ENCODE data around the gene CACNB3.

CACNB3 gene

GRCh38 chr12:48817873-48818830, at the start of gene CACNB3:
Gene CACNB3 (plus strand): TSS chr12:48818496. CDS start chr12:48818930, 434 bp downstream.
- DNase-seq, result peak; percentile 83

DNA sequence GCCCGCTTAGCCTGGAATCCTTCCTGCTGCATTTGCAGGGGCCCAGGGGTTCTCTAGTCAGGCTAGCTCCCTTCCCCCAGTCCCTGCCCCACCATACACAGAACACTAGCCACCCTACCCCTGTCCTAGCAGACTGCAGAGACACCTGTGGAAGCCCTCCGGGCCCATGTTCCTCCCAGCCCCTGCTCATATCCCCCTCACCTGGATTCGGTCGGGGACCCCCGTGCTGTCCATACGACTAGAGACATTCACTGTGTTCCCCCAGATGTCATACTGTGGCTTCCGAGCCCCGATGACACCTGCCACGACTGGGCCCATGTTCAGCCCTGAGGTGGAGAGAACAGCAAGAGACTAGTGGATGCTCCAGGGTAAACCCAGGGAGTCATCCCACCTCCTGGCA, 49.6 kb upstream of the CACNB3 start:
- no peak for DNase-seq

- DNase-seq, result no peak
Observed at GRCh38 chr12:48770756-48771155, 47.5 kb upstream of the CACNB3 start.

- DNase-seq, result no peak
Observed at GRCh38 chr12:48771588-48772112, 46.6 kb upstream of the CACNB3 start.

- no peak for DNase-seq
Observed at GRCh38 chr12:48773686-48774085, 44.6 kb upstream of the CACNB3 start.

GRCh38 chr12:48774516-48774915, 43.8 kb upstream of the CACNB3 start:
- no peak for DNase-seq

GRCh38 chr12:48775299-48775698, 43.0 kb upstream of the CACNB3 start:
- no peak for DNase-seq

DNA sequence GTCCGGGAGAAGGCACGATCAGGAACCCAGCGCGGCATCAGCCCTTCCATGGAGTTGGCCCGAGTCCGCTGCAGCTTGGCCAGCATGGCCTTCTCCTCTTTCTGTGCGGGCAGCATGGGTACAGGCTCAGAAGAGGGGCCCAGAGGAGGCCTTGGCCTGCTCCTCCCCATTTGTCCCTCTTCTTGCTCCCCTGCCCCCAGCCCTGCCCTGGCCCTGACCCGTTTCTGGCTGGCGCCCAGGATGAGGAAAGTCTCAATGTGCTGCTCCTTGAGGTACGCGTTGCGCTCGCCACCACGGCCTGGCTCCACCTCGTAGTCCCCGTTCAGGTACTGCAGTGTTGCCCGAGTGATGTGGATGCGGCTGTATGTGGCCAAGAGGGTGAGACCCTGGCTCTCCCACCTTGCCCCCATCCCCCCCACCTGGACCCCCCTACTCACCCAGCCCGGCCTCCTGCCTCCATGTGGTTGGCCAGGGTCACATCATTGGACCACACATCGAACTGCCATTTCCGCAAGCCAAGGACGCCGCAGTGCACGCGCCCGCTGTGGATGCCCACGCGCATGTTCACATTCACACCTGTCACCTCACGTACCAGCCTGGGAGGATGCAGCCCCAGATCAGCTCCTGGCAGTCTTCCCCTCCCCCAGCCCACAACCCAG, 42.2 kb upstream of the CACNB3 start:
- DNase-seq, result no peak

GRCh38 chr12:48776956-48777355, 41.3 kb upstream of the CACNB3 start:
- no peak for DNase-seq

- no peak for DNase-seq
Observed at GRCh38 chr12:48777501-48778400, 40.5 kb upstream of the CACNB3 start.

DNA sequence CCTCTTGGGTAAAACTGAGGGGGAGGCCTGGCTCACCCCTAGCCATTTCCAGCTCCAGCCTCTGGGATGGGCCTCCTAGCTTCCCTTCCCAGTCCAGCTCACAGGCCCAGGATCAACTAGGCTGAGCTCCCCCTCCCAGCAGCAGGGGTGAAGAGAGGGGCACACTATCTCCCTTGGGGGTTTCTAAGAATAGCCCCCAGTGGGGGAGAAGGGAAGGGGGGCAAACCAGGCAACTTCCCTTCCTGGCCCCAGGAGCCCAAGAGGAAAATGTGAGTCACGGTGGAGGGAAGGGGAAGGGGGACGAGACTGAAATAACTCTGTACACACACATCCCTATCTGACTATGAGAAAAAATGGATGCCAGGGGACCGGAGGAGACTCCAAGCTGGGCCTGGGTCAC, 38.4 kb upstream of the CACNB3 start:
- no peak for DNase-seq

GRCh38 chr12:48780381-48781025, 37.8 kb upstream of the CACNB3 start:
- DNase-seq, result no peak

DNA sequence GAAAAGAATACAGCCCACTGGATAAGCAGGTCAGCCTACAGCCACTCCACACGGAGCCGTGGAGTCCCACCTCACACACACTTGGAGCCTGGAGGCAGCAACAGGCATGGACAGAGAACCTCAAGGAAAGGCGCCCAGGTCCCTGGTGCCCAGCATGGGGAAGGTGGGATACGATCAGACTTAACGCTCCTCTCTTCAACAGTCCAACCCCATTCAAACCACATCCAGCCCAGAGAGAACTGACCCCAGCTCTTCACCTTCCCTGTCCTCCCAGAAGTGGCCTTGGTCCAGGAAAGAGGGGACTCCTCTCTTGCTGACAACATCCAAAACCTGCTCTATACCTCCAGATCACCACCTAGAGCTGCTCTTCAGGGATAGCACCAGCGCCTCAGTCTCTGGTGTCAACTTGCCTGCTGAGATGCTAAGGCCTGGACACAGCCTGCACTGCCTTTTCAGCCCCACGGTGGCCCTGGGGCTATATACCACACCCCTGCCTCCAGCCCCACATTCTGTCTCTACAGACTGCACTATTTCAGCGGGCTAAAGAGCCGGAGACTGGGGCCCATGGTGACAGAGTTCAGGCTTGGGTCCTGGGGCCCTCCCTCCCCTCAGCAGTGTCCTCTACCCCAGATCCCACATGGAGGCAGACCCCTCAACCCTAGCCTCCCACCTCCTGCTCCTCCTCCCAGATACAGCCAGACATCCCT, 36.4 kb upstream of the CACNB3 start:
- no peak for DNase-seq

DNA sequence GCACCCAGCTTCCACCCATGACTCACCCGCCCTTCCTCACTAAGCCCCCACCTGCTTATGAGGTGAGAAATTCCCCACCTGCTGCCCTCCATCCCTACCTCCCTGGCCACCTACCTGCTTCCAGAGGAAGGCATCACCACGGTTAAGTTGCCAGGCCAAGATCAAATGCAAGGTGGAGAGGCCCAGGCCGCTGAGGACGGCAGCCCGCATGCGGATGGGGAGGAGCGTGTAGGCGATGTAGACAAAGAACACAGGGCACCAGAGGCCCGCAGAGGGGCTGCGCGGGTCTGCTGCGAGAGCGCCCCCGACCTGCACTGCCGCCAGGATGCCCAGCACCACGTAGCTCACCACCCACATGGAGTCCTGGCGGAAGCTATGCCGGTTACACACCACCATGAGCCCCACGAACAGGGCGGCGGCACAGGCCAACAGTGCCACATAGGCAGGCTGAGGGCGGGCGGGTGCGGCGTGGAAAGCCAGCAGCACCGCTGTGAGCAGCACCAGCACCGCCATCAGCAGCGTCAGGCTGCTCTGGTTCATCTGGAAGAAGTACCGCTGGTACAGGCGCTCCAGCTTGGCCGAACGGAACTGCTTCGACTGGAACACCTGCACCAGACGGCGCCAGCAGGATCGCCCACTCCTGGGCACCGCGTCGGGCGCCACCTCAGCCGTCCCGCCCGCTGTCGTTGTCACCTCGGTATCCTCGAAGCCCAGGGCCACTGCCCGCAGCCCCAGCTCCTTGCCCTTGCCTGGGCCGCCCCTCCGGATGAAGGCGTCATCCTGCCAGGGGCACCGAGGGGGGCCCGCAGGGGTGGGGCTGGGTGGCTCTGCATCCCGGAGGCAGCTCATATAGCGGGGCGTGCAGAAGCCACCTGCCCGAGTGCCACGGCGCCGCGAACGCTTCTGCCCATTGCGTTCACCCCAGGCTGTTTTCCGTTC, 35.6 kb upstream of the CACNB3 start:
- DNase-seq, result no peak

- DNase-seq, result no peak
Observed at GRCh38 chr12:48783432-48783831, 34.9 kb upstream of the CACNB3 start.

DNA sequence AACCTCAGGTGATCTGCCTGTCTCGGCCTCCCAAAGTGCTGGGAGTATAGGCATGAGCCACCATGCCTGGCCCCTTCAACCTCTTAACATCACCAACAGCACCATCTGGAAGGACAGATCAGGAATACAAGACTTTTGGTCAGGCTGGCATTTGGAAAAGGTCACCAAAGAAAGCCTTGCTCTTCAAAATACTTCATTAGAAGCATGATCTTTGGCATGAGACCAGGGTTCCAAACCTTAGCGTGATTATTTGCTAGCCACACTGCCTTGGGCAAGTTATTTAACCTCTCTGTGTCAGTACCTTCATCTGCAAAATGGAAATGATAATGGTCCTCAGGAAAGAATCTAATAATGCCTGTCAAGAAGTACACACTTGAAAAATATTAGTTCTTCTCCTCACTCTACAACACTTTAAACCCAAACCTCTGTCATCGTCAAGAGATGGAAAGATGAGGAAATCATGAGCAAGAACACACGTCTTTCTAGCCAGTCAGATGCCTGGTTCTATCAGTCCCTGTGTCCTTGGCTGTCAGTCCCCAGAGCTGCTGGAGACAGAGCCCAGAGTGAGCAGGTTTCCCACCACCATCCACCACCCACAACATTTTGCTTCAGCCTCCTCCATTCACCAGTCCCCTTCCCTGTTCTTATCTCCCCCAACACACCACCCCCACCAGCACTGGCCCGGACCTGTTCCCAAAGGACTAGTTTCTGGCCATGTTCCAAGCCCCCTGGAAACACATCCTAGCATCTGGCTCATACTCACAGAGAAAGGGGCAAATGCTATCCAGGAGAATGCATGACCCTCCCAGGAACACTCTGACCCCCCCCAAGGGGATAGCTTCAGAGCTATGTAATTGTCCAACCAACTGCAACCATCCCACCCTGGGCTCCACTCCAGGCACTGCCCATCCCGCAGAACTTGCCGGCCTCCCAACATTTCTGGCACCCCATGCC, 31.4 kb upstream of the CACNB3 start:
- no peak for DNase-seq

GRCh38 chr12:48787791-48788523, 30.3 kb upstream of the CACNB3 start:
- DNase-seq, result no peak

DNA sequence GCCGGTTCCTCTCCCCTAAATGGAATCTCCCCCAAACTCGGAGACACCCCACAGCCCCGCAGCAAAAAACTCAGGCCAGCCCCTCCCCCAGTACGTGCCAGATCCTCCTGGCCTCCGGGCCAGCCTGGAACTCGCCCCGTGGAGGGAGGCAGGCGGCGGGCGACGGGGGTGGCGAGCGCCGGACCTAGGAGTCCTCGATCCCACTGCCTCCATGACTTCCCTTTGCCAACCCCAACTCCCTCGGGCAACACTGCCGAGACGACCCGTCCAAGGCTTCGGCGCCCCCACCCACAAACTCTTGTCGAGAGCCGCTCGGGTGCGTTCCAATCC, 29.8 kb upstream of the CACNB3 start:
- DNase-seq, result no peak
